HEK293T (cell line): ENCODE measurements around the gene INPP4A.
A peak's percentile ranks its signal among the peaks of the same experiment; 100 is the strongest.

Experiments
- CTCF ChIA-PET: fragments of 350-600 bp; formaldehyde crosslinking; extraction: SDS; loops from one replicate; lab custom pipeline; 2021; ENCODE audit warnings: antibody characterized with exemption, inconsistent platforms; lab: Yijun Ruan, JAX
- POLR2A ChIA-PET: fragments of 350-600 bp; formaldehyde crosslinking; extraction: SDS; loops from one replicate; lab custom pipeline; 2020; ENCODE audit warnings: antibody characterized with exemption, inconsistent platforms; lab: Yijun Ruan, JAX
- DNase-seq: peaks from one replicate; pipeline ENCODE4 v3.0.0; 2012; ENCODE audit warnings: mixed read lengths; ENCODE audit errors: extremely low spot score
- ARNT ChIP-seq: fragments of 450-650 bp; IDR thresholded peaks from 2 replicates; pipeline ENCODE4 v1.6.1; 2017; ENCODE audit warnings: mild to moderate bottlenecking
- BHLHE40 ChIP-seq: fragments of 450-650 bp; IDR thresholded peaks from 2 replicates; pipeline ENCODE4 v1.6.1; 2016; ENCODE audit warnings: mild to moderate bottlenecking, moderate library complexity, borderline replicate concordance
- CTBP1 ChIP-seq: fragments of 450-650 bp; IDR thresholded peaks from 2 replicates; pipeline ENCODE4 v1.6.1; 2016; ENCODE audit warnings: borderline replicate concordance
- ELF4 ChIP-seq: fragments of 450-650 bp; IDR thresholded peaks from 2 replicates; pipeline ENCODE4 v1.6.1; 2017; ENCODE audit warnings: antibody characterized with exemption
- FOXA1 ChIP-seq: fragments of 450-650 bp; IDR thresholded peaks from 2 replicates; pipeline ENCODE4 v1.6.1; 2016; ENCODE audit warnings: mild to moderate bottlenecking
- FOXK2 ChIP-seq: fragments of 450-650 bp; IDR thresholded peaks from 2 replicates; pipeline ENCODE4 v1.6.1; 2016; ENCODE audit warnings: mild to moderate bottlenecking
- FOXM1 ChIP-seq: fragments of 450-650 bp; IDR thresholded peaks from 2 replicates; pipeline ENCODE4 v1.6.1; 2017; ENCODE audit warnings: mild to moderate bottlenecking, borderline replicate concordance
- HDGF ChIP-seq: fragments of 450-650 bp; IDR thresholded peaks from 2 replicates; pipeline ENCODE4 v1.6.1; 2017; ENCODE audit warnings: antibody characterized with exemption, borderline replicate concordance
- L3MBTL2 ChIP-seq: fragments of 450-650 bp; conservative IDR thresholded peaks from 2 replicates; pipeline ENCODE4 v1.6.1; 2016; ENCODE audit warnings: mild to moderate bottlenecking
- LEF1 ChIP-seq: fragments of 450-650 bp; IDR thresholded peaks from 2 replicates; pipeline ENCODE4 v1.6.1; 2017; ENCODE audit warnings: mild to moderate bottlenecking, borderline replicate concordance
- NFRKB ChIP-seq: fragments of 450-650 bp; IDR thresholded peaks from 2 replicates; pipeline ENCODE4 v1.6.1; 2016; ENCODE audit warnings: mild to moderate bottlenecking, moderate library complexity
- PKNOX1 ChIP-seq: fragments of 450-650 bp; IDR thresholded peaks from 2 replicates; pipeline ENCODE4 v1.6.1; 2016
- SP1 ChIP-seq: fragments of 450-650 bp; IDR thresholded peaks from 2 replicates; pipeline ENCODE4 v1.6.1; 2017
- SUZ12 ChIP-seq: fragments of 450-650 bp; IDR thresholded peaks from 2 replicates; pipeline ENCODE4 v1.6.1; 2016; ENCODE audit warnings: mild to moderate bottlenecking
- TARDBP ChIP-seq: fragments of 450-650 bp; IDR thresholded peaks from 2 replicates; pipeline ENCODE4 v1.6.1; 2016
- ZNF384 ChIP-seq: fragments of 450-650 bp; IDR thresholded peaks from 2 replicates; pipeline ENCODE4 v1.6.1; 2016

Gene INPP4A

GRCh38 chr2:98444436-98445176, at the start of gene INPP4A:
INPP4A (plus strand) TSS chr2:98444858; CDS start chr2:98520049, 75,191 bp downstream.
- TF ChIP-seq ELF4 (no peak), ARNT (0 out of 2 replicates have a peak, but pooled peaks have one; percentile 10)
- CTCF ChIA-PET: no interaction called here
- POLR2A ChIA-PET: interaction anchor here (0.7 to 1.0 kb wide), 5 partner anchors 11 to 268 kb away, joined by 3 to 6 read pairs (median 3); no protein-coding TSS in a partner anchor
- DNase-seq: peak; percentile 92

GRCh38 chr2:98395977-98396376, 48.7 kb upstream of the INPP4A start:
- DNase-seq: no peak
- POLR2A ChIA-PET: no interaction called here
- TF ChIP-seq TARDBP (no peak), BHLHE40 (no peak)
- CTCF ChIA-PET: no interaction called here

- ChIA-PET POLR2A (no interaction called here), CTCF (no interaction called here)
- TF ChIP-seq SUZ12: no peak
- TF ChIP-seq FOXA1: no peak
- no peak for TF ChIP-seq BHLHE40
- TF ChIP-seq FOXM1: no peak
- TF ChIP-seq LEF1: no peak
- no peak for TF ChIP-seq ARNT
- TF ChIP-seq SP1: no peak
- no peak for TF ChIP-seq HDGF
- TF ChIP-seq ELF4: no peak
- DNase-seq: no peak
Observed at GRCh38 chr2:98396745-98397355, 47.8 kb upstream of the INPP4A start.

GRCh38 chr2:98399140-98399539, 45.5 kb upstream of the INPP4A start:
- ChIA-PET CTCF (no interaction called here), POLR2A (no interaction called here)
- DNase-seq: no peak
- TF ChIP-seq BHLHE40 (no peak), FOXM1 (no peak), FOXA1 (no peak), ZNF384 (no peak), FOXK2 (no peak), LEF1 (no peak), SUZ12 (no peak), CTBP1 (no peak)

GRCh38 chr2:98403878-98404277, 40.8 kb upstream of the INPP4A start:
- ChIA-PET CTCF (no interaction called here), POLR2A (no interaction called here)
- DNase-seq: no peak
- TF ChIP-seq FOXA1 (no peak), FOXM1 (no peak), PKNOX1 (no peak), TARDBP (no peak), LEF1 (no peak), ELF4 (no peak), ARNT (no peak), SUZ12 (no peak), CTBP1 (no peak), ZNF384 (no peak), BHLHE40 (no peak), FOXK2 (no peak), NFRKB (no peak), HDGF (no peak), L3MBTL2 (no peak), SP1 (no peak)

- no peak for TF ChIP-seq FOXM1
- TF ChIP-seq CTBP1: no peak
- TF ChIP-seq PKNOX1: no peak
- TF ChIP-seq ZNF384: no peak
- no peak for DNase-seq
- ChIA-PET POLR2A (interaction anchor here (0.6 kb wide), 1 partner anchor 759 kb away, joined by 3 read pairs; the partner anchor contains the start of gene COX5B), CTCF (no interaction called here)
Observed at GRCh38 chr2:98404556-98405250, 40.0 kb upstream of the INPP4A start.

- TF ChIP-seq PKNOX1: no peak
- ChIA-PET POLR2A (no interaction called here), CTCF (no interaction called here)
- no peak for DNase-seq
Observed at GRCh38 chr2:98405301-98405700, 39.4 kb upstream of the INPP4A start.
